Measurements from ENCODE around the gene MYLK4. TPM values are rescaled to one million over a fixed set of nuclear protein-coding genes. Genes with fewer than 3 reads are reported as not detected.

Gene MYLK4
- total and polyA plus RNA-seq, 2 of the 13 experiments (the other 11 are each of a cell fraction or from before 2014, with no cell fraction given): 0.26 to 0.29 TPM

GRCh38 chr6:2651536-2651935 lies 99.2 kb downstream of the MYLK4 start:
- in situ Hi-C loops (cut with HindIII; ENCODE audit: extremely low pct_ligation_motif_present, low pct_unique_long_range_greater_than_20kb): no loop called here
- Histone ChIP-seq H3K4me3 (replicated peaks in 1 of 3; ENCODE audit: insufficient read depth in 1 of 3, low read depth in 2 of 3, low read length in 3 of 3) (no peak overlapping the region), H3K79me2 (ENCODE audit: insufficient read depth, low read length) (no peaks in the 10 kb centered on the region), H3K27me3 (ENCODE audit: control insufficient read depth in 1 of 2, insufficient read depth in 2 of 2, low read length in 2 of 2) (no peaks in the 10 kb centered on the region), H3K36me3 (replicated peaks in 1 of 2; ENCODE audit: control insufficient read depth in 1 of 2, insufficient read depth in 2 of 2, low read length in 2 of 2) (no peaks in the 10 kb centered on the region), H3K27ac (ENCODE audit: extremely low read length, insufficient read depth, low read length) (no peak overlapping the region), H3K4me1 (ENCODE audit: insufficient read depth, low read length) (no peaks in the 10 kb centered on the region), H2AFZ (ENCODE audit: low read length) (no peak overlapping the region), H3K9me3 (ENCODE audit: low read length) (no peaks in the 10 kb centered on the region), H4K20me1 (ENCODE audit: insufficient read depth, low read length) (no peaks in the 10 kb centered on the region), H3K4me2 (ENCODE audit: low read depth, low read length) (no peak overlapping the region), H3K9ac (ENCODE audit: insufficient read depth, low read depth, low read length) (no peak overlapping the region)
- WGBS (ENCODE audit: low lambda C conversion rate): 0% methylated on average over 1 of the region's 1 CpG
- no peak for TF ChIP-seq MEF2D (CRISPR knock-in tag; IDR thresholded peaks at IDR 0.05)
- 0 out of 2 replicates have a peak, but pooled peaks have one; percentile 42 for TF ChIP-seq CEBPB (IDR thresholded peaks at IDR 0.05; ENCODE audit: borderline replicate concordance, low read depth, low read length)
- no peak for TF ChIP-seq ZNF24 (IDR thresholded peaks at IDR 0.05)
- ChIA-PET CTCF (ENCODE audit: low intra/inter-chr PET ratio, low total read pairs) (no interaction called here), POLR2A (no interaction called here)
- DNase-seq (ENCODE audit: low spot score) (no peak), ATAC-seq (no peak), FAIRE-seq (peak; percentile 40)
- intact Hi-C loops (cut with micrococcal nuclease; ENCODE audit: unreplicated experiment): no loop called here
- BruUV-seq (replicated peaks): no TSS peak

GRCh38 chr6:2646346-2646745 lies 104.4 kb downstream of the MYLK4 start:
- no peaks in the 10 kb centered on the region for H3K4me1 ChIP-seq (ENCODE audit: insufficient read depth, low read length)
- H3K4me2 ChIP-seq (ENCODE audit: low read depth, low read length): no peak overlapping the region
- no peak overlapping the region for H3K27ac ChIP-seq (ENCODE audit: extremely low read length, insufficient read depth, low read length)
- ChIA-PET CTCF (ENCODE audit: low intra/inter-chr PET ratio, low total read pairs) (no interaction called here), POLR2A (no interaction called here)
- H4K20me1 ChIP-seq (ENCODE audit: insufficient read depth, low read length): no peaks in the 10 kb centered on the region
- in situ Hi-C loops (cut with HindIII; ENCODE audit: extremely low pct_ligation_motif_present, low pct_unique_long_range_greater_than_20kb) (no loop called here), intact Hi-C loops (cut with micrococcal nuclease; ENCODE audit: unreplicated experiment) (no loop called here)
- H3K27me3 ChIP-seq (ENCODE audit: control insufficient read depth in 1 of 2, insufficient read depth in 2 of 2, low read length in 2 of 2): peaks cover 0 to 28% of the 10 kb centered on the region in 2 experiments; a peak in 2 of 5 replicates
- no peaks in the 10 kb centered on the region for H3K9me3 ChIP-seq (ENCODE audit: low read length)
- ATAC-seq: no peak
- H2AFZ ChIP-seq (ENCODE audit: low read length): no peak overlapping the region
- 13% methylated on average over 3 of the region's 3 CpGs for WGBS (ENCODE audit: low lambda C conversion rate)
- no peak overlapping the region for H3K4me3 ChIP-seq (replicated peaks in 1 of 3; ENCODE audit: insufficient read depth in 1 of 3, low read depth in 2 of 3, low read length in 3 of 3)
- BruUV-seq (replicated peaks): no TSS peak
- H3K9ac ChIP-seq (ENCODE audit: insufficient read depth, low read depth, low read length): no peak overlapping the region
- H3K79me2 ChIP-seq (ENCODE audit: insufficient read depth, low read length): no peaks in the 10 kb centered on the region
- H3K36me3 ChIP-seq (replicated peaks in 1 of 2; ENCODE audit: control insufficient read depth in 1 of 2, insufficient read depth in 2 of 2, low read length in 2 of 2): no peaks in the 10 kb centered on the region
- no peak for DNase-seq (ENCODE audit: low spot score)
- FAIRE-seq: no peak
- TF ChIP-seq ZNF841 (CRISPR knock-in tag; IDR thresholded peaks at IDR 0.05; ENCODE audit: borderline replicate concordance) (no peak), NR2F1 (CRISPR knock-in tag; IDR thresholded peaks at IDR 0.05) (no peak), ZNF318 (CRISPR knock-in tag; IDR thresholded peaks at IDR 0.05) (no peak), ZBTB46 (CRISPR knock-in tag; IDR thresholded peaks at IDR 0.05; ENCODE audit: borderline replicate concordance) (no peak), CREB1 (IDR thresholded peaks at IDR 0.05) (no peak), CREB1 (CRISPR knock-in tag; IDR thresholded peaks at IDR 0.05) (no peak), NFE2 (CRISPR knock-in tag; IDR thresholded peaks at IDR 0.05) (no peak)

Data from HepG2 (cell line).